Mesothelial cell of epicardium (in vitro differentiated cells): ENCODE data around the gene CNTNAP5. TPM values are rescaled to one million over a fixed set of nuclear protein-coding genes. Genes with fewer than 3 reads are reported as not detected.

Experiments used
- DNase-seq, 2 experiments: peaks; one replicate each; pipeline ENCODE4 v3.0.0; 2021; ENCODE audit warnings: low spot score in 2 of 2; ENCODE audit not compliant: unreplicated experiment in 2 of 2
- H3K27ac Mint-ChIP-seq: 2 replicates; pipeline ENCODE4 v1.8.0; 2021; ENCODE audit warnings: mixed read lengths
- H3K27me3 Mint-ChIP-seq: 2 replicates; pipeline ENCODE4 v1.8.0; 2021; ENCODE audit warnings: low read depth, mixed read lengths
- H3K36me3 Mint-ChIP-seq: 2 replicates; pipeline ENCODE4 v1.8.0; 2021; ENCODE audit warnings: mixed read lengths
- H3K4me1 Mint-ChIP-seq: 2 replicates; pipeline ENCODE4 v1.8.0; 2021; ENCODE audit warnings: mixed read lengths
- H3K4me3 Mint-ChIP-seq: 2 replicates; pipeline ENCODE4 v1.8.0; 2021; ENCODE audit warnings: mild to moderate bottlenecking, moderate library complexity, mixed read lengths
- H3K9me3 Mint-ChIP-seq: 2 replicates; pipeline ENCODE4 v1.8.0; 2021; ENCODE audit warnings: mixed read lengths
- total RNA-seq: library from RNA; stranded (reverse); gene quantifications from 3 replicates; pipeline ENCODE4 v1.2.1, GENCODE V29; 2021
- TF ChIP-seq, protein P1 (sequence below): fragments of 200-600 bp; sonication (generic); IDR thresholded peaks from one replicate; pipeline ENCODE4 v1.5.0; 2021; ENCODE audit warnings: antibody characterized with exemption; ENCODE audit not compliant: unreplicated experiment

The CNTNAP5 gene
- total RNA-seq, 1 donor from 2014 or later: 0.22 TPM

DNA sequence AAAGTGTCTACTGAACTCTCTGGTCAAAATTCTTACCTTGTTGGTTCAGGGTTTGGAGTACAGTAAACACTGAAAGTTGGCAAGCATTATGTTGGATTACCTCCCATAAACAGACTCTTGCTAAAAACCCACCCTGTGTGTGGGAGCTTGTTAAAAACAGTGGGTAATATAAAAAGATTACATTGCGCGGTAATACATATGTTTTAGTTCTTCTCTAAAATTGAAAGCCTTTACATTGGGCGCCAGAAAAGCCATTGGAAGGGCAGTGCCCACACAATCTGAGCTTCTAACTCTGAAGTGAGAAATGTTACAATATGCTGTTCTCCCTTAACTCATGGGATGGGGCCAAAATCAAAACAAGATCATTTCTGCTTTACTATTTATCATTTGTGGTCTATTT lies 510.7 kb downstream of the CNTNAP5 start:
- no peak for DNase-seq
- Mint-ChIP-seq H3K36me3 (no peaks in the 10 kb centered on the region), H3K27ac (no peak overlapping the region), H3K9me3 (no peaks in the 10 kb centered on the region), H3K4me3 (no peak overlapping the region), H3K27me3 (peaks cover 10% of the 10 kb centered on the region), H3K4me1 (no peaks in the 10 kb centered on the region)
- TF ChIP-seq, protein P1, sequence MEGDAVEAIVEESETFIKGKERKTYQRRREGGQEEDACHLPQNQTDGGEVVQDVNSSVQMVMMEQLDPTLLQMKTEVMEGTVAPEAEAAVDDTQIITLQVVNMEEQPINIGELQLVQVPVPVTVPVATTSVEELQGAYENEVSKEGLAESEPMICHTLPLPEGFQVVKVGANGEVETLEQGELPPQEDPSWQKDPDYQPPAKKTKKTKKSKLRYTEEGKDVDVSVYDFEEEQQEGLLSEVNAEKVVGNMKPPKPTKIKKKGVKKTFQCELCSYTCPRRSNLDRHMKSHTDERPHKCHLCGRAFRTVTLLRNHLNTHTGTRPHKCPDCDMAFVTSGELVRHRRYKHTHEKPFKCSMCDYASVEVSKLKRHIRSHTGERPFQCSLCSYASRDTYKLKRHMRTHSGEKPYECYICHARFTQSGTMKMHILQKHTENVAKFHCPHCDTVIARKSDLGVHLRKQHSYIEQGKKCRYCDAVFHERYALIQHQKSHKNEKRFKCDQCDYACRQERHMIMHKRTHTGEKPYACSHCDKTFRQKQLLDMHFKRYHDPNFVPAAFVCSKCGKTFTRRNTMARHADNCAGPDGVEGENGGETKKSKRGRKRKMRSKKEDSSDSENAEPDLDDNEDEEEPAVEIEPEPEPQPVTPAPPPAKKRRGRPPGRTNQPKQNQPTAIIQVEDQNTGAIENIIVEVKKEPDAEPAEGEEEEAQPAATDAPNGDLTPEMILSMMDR: no peak

DNA sequence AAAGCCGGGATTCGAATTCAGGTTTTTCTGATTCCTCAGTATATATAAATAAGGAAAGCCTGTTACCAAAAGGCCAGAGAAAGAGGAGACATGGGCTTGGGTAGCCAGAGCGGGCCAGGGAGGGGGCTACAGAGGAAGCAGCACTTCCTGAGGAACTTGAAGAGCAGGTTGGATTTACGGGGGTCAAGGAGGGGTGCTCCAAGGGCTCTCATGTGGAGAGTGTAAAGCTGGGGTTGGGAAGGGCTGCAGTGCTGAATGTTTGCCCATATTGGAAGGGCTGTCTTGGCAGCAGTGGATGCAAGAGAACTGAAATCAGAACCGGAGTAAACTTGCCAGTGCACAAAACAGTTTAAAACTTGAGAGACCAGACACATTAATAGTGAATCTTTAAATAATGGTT lies 511.5 kb downstream of the CNTNAP5 start:
- Mint-ChIP-seq H3K9me3 (no peaks in the 10 kb centered on the region), H3K27me3 (peaks cover 10% of the 10 kb centered on the region), H3K4me3 (no peak overlapping the region), H3K27ac (no peak overlapping the region), H3K36me3 (no peaks in the 10 kb centered on the region), H3K4me1 (no peaks in the 10 kb centered on the region)
- no peak for DNase-seq
- TF ChIP-seq, protein P1: no peak

DNA sequence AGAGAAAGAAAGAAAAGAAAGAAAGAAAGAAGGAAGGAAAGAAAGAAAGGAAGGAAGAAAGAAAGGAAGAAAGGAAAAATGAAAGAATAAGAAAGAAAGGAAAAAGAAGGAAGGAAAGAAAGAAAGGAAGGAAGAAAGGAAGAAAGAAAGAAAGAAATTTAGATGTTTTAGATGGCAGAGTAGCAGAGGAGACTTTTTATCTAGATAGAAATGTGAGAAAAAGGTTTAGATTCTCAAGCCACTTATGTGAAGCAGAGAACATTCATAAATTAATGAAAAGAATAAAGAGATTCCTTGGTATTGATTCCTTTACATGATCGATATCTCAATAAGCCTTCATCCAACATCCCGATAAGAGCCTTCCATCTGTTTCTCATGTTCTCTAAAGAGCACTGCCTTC lies 513.5 kb downstream of the CNTNAP5 start:
- no peak overlapping the region for H3K4me3 Mint-ChIP-seq
- H3K4me1 Mint-ChIP-seq: no peaks in the 10 kb centered on the region
- no peaks in the 10 kb centered on the region for H3K9me3 Mint-ChIP-seq
- TF ChIP-seq, protein P1: no peak
- H3K36me3 Mint-ChIP-seq: no peaks in the 10 kb centered on the region
- H3K27ac Mint-ChIP-seq: no peak overlapping the region
- DNase-seq: no peak
- H3K27me3 Mint-ChIP-seq: peaks cover 16% of the 10 kb centered on the region

DNA sequence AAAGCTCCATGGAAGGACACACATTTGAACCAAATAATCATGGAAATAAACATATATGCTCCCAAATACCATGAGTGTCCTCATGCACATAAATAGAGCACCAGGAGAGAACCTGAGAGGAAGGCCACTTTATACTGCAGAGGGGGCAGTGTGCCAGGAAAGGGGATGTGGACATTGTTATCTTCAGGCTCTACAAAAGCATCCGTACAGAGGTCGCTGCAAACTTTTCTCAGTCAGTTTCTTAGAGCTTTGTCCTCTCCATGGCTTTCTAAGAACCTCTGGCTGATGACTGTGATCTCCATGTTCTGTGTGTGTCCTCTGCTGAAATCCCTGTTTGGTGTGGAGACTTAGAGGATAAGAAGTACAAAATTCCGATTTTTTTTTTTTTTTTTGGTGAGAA lies 515.7 kb downstream of the CNTNAP5 start:
- Mint-ChIP-seq H3K4me3 (no peak overlapping the region), H3K4me1 (no peaks in the 10 kb centered on the region), H3K27me3 (peaks cover 16% of the 10 kb centered on the region), H3K36me3 (no peaks in the 10 kb centered on the region), H3K9me3 (no peaks in the 10 kb centered on the region), H3K27ac (no peak overlapping the region)
- no peak for DNase-seq
- TF ChIP-seq, protein P1: no peak

DNA sequence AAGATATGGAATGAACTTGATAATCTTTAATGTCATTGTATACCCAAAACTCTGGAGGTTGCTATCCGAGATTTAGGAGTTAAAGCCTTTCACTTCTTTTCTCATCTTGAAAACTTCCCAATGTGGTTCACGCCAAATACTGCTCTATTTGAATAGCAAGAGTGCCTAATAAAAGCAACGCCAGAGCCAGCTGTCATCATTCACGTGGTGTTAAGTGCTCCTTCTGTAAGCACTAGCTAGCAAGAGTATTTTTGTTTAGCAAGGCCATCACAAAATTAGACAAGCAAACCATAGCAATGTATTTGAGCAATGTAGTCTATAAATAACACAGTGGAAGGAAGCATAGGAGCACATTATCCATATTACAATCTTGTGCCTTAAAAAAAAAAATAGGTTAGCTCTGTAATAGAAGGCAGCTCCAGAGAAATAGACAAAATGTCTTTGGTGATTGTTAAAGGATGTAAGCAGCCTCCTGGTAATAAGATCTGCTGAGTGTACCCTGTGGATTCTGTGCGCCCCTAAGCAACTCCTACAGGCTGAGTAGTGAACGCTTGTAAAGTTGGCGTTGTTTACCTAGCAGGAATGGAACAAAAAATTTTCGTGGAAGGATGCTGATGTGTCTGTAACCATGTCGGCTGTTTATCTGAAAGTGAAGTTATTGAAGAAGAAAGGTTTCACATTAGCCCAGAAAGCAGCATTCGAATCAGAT lies 518.0 kb downstream of the CNTNAP5 start:
- Mint-ChIP-seq H3K36me3 (no peaks in the 10 kb centered on the region), H3K9me3 (no peaks in the 10 kb centered on the region), H3K4me3 (no peak overlapping the region), H3K4me1 (no peaks in the 10 kb centered on the region), H3K27me3 (peaks cover 23% of the 10 kb centered on the region), H3K27ac (no peak overlapping the region)
- TF ChIP-seq, protein P1: no peak
- DNase-seq: no peak
